PFSK-1 (cell line): ENCODE measurements around the gene REPS2.

Source experiments
- FOXP2 ChIP-seq: optimal IDR thresholded peaks from 2 replicates; pipeline ENCODE3; 2011; ENCODE audit warnings: borderline replicate concordance, control low read depth, inconsistent platforms; ENCODE audit not compliant: insufficient read depth; ENCODE audit errors: extremely low read length, extremely low read depth
- POLR2AphosphoS5 ChIP-seq: IDR thresholded peaks from 2 replicates; pipeline ENCODE4 v1.6.1; 2012; ENCODE audit warnings: low read depth, mild to moderate bottlenecking, control low read depth, low read length, moderate library complexity
- REST ChIP-seq, 2 experiments: IDR thresholded peaks; 2 replicates each; pipeline versions ENCODE4 v1.6.1 to v1.8.0; 2011 to 2012; ENCODE audit warnings: low read depth in 2 of 2, low read length in 2 of 2, control low read depth in 1 of 2, inconsistent platforms in 1 of 2, mild to moderate bottlenecking in 1 of 2, moderate library complexity in 1 of 2; ENCODE audit not compliant: insufficient read depth in 1 of 2
- SIN3A ChIP-seq: IDR thresholded peaks from 2 replicates; pipeline ENCODE4 v1.6.1; 2012; ENCODE audit warnings: mild to moderate bottlenecking, low read length, moderate library complexity, borderline replicate concordance; ENCODE audit not compliant: insufficient read depth
- TAF1 ChIP-seq: IDR thresholded peaks from 2 replicates; pipeline ENCODE4 v1.6.1; 2012; ENCODE audit warnings: low read length, control low read depth, borderline replicate concordance; ENCODE audit not compliant: insufficient read depth

Gene REPS2

GRCh38 chrX:16924631-16925480 is 21.6 kb upstream of the REPS2 start:
- TF ChIP-seq TAF1 (no peak), FOXP2 (no peak), REST (IDR thresholded peaks at IDR 0.05; ENCODE audit: insufficient read depth in 1 of 2, low read depth in 2 of 2, low read length in 2 of 2) (no peak), SIN3A (no peak), POLR2AphosphoS5 (no peak)

GRCh38 chrX:16930392-16930791 is 16.1 kb upstream of the REPS2 start:
- TF ChIP-seq REST (IDR thresholded peaks at IDR 0.05; ENCODE audit: insufficient read depth in 1 of 2, low read depth in 2 of 2, low read length in 2 of 2): no peak
- TF ChIP-seq SIN3A: no peak
- TF ChIP-seq POLR2AphosphoS5: no peak
- TF ChIP-seq TAF1: no peak

GRCh38 chrX:16931371-16931770 is 15.1 kb upstream of the REPS2 start:
- no peak for TF ChIP-seq FOXP2
- TF ChIP-seq POLR2AphosphoS5: no peak
- no peak for TF ChIP-seq TAF1
- no peak for TF ChIP-seq SIN3A
- no peak for TF ChIP-seq REST (IDR thresholded peaks at IDR 0.05; ENCODE audit: insufficient read depth in 1 of 2, low read depth in 2 of 2, low read length in 2 of 2)

- TF ChIP-seq SIN3A (no peak), FOXP2 (no peak), TAF1 (no peak), REST (IDR thresholded peaks at IDR 0.05; ENCODE audit: insufficient read depth in 1 of 2, low read depth in 2 of 2, low read length in 2 of 2) (no peak), POLR2AphosphoS5 (no peak)
Observed at GRCh38 chrX:16931855-16932575, 14.4 kb upstream of the REPS2 start.
